GM19395 (cell line): ENCODE data around the gene LOC101059915.
"Not testable (repeated sequence)": the region's sequence is repeated elsewhere in the genome, so short reads cannot be mapped to it uniquely, and the experiment has no call there.

ENCODE experiments used
- ATAC-seq: cut with Tn5 transposase; IDR thresholded peaks from one replicate; pipeline ENCODE4 v1.9.1; 2021; ENCODE audit warnings: mild to moderate bottlenecking, moderate library complexity; ENCODE audit not compliant: unreplicated experiment

Gene LOC101059915

GRCh38 chrX:71638409-71638808, 28.9 kb upstream of the LOC101059915 start:
- ATAC-seq = no peak

GRCh38 chrX:71640002-71640401, 27.3 kb upstream of the LOC101059915 start:
- ATAC-seq = no peak

- not testable (repeated sequence) for ATAC-seq
These were observed 22.9 kb upstream of the LOC101059915 start for GRCh38 chrX:71644406-71644805.

- ATAC-seq = peak; percentile 85
These were observed 16.9 kb upstream of the LOC101059915 start for GRCh38 chrX:71650333-71650969.

GRCh38 chrX:71652405-71652804, 14.9 kb upstream of the LOC101059915 start:
- no peak for ATAC-seq

- no peak for ATAC-seq
These were observed 14.0 kb upstream of the LOC101059915 start for GRCh38 chrX:71653344-71653743.

GRCh38 chrX:71657267-71657666, 10.1 kb upstream of the LOC101059915 start:
- ATAC-seq = no peak

- no peak for ATAC-seq
These were observed 8.0 kb upstream of the LOC101059915 start for GRCh38 chrX:71659342-71659741.

DNA sequence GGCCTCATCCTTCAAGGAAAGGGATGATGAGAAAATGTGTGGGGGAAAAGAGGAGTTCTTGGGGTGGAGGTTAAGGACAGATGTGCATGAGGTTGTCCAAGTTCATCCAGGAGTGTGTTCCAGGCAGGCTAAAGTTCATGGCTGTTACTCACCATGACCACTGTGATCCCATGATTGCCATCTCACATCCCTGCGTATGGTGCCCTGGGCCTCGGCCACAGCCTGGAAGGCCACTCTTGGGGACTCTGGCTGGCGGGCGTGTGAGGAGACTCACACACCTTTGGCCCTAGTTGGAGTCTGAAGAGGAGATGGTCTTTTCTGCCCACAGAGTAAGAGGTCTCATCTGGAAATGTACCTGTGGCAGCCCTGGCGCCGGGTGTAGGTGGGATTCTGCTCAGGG, 7.4 kb upstream of the LOC101059915 start:
- no peak for ATAC-seq

DNA sequence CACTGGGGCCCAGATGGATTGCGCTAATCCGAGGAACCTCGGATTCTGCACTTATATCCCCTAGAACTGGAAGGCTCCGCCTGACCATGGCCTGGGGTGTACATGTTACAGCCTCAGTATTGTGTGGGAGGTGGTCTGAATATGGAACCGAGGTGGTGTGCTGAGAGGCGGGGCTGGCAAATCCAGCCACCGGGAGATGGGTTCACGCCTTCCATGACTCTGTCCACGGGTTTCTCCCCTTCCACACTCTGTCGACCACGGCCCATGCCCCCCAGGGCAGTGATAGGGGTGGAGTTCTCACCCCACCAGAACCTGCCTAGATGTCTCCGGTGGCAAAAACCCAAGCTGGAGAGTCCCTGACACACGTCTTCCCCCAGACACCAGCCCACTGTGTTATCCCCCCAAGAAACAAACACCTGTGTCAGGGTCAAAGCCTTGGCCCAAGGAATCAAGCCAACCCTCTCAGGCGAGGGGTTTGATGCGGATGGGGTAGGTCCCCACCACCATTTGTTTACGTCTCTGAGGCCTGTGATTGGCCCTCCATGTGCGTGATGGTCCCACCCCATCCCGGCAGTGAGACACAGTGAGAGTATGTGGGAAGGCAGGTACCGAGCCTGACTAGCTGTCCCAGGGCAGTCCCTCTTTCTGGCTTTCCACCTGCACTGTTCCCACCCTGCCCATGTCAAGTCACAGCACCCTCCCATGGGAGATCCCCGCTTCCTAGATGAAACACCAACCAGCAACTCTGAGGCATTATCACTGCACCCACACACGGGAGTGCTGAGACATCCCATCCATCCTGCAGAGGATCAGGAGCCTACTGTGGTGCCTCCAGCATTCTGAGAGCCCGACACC, 6.6 kb upstream of the LOC101059915 start:
- ATAC-seq = no peak

DNA sequence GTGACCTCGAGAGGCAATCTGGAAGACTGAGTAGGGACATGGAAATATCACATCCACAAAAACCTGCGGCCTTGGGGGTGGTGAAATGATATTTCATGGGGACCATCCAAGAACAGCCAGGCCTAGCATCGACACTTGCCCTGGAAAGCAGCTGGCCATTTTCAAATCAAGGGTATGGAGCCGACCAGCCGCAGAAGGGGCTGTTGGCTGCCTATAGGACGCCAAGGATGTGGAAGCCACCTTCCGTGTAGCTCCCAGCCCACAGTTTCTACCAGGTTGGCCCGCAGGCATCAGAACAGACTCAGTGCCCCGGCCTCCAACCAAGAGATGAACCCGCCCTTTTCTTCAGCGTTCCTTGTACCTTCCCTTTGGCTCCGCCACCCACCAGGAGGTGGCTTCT, 5.4 kb upstream of the LOC101059915 start:
- no peak for ATAC-seq

DNA sequence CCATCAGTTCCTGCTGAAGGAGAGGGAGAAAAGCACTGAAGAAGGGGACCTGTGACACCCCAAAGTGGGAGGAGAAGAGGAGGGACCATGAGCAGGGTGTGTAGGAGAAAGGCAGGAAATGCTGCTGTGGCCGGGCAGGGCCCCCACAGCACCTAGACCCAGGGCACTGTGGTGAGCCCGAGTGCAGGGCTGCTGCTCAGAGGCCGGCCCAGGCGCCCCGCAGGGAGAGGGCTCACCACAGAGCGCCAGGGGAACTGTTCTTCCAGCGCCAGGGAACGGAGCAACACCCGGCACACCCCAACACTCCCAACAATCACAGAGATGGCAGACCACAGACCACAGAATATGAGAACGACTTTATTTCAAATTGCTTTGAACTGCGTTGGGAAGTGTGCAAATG, 4.7 kb upstream of the LOC101059915 start:
- not testable (repeated sequence) for ATAC-seq

DNA sequence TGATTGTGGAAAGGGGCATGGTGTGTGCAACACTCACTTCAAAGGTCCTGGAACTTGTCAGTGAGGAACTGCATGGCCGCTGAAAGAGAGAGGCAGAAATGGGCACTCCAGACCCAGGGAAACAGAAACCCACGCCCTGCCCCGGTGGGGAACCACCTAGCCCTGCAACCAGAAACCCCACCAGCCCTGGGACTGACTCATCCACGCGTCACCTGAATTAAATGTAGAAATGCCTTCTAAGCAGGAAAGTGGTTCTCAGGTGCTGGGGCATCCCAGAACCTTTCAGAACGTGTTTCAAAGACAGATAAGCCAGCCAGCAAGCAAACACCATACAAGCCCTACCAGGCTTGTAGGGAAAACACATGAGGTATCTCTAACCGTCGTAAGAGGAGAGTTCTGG, 4.1 kb upstream of the LOC101059915 start:
- not testable (repeated sequence) for ATAC-seq

DNA sequence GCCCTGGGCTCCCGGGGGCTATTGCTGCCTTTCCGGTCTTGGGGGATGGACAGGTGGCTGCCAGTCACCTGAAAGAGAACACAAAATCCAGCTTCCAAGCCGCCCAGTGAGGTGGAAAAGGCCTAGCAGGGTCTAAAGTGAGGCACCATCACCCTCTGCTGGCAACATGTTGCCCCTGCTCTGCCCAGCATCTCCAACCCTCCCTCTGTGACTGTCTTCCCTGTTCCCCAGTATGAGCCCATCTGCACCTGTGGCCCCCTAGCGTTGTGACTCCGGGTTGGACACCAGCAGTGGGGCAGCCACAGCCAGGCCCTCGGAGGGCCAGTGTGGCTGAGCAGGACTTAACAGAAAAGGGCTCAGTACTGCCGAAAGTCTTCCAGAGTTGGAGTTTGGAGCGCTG, 3.1 kb upstream of the LOC101059915 start:
- ATAC-seq = not testable (repeated sequence)

DNA sequence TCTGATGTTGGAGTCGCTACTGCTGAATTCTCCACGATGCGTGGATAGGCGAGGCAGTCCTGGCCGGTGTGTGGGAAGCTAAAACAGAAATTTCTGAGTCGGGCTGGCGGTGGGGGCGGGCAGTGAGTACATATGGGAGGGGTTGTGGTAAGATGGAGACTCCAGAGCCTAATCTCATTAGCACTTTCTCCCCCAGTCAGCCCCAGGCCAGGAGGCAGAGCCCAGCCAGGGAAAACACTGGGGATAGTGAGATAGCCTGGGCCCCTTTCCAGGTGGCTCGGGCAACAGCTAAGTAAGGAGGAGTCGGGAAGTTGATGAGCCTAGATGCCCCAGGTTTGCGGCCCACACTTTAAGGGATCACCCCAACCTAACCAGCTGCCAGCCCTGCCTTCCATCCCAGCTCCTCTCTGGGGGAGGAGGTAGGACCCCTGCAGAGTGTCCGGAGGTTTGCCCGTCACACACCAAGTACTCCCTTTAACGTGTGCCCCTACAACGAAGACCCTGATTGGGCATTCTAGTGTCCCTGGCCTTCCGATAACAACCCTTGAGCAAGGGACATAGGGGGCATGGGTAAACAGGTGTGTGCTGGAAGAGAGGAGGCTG, 2.4 kb upstream of the LOC101059915 start:
- no peak for ATAC-seq

DNA sequence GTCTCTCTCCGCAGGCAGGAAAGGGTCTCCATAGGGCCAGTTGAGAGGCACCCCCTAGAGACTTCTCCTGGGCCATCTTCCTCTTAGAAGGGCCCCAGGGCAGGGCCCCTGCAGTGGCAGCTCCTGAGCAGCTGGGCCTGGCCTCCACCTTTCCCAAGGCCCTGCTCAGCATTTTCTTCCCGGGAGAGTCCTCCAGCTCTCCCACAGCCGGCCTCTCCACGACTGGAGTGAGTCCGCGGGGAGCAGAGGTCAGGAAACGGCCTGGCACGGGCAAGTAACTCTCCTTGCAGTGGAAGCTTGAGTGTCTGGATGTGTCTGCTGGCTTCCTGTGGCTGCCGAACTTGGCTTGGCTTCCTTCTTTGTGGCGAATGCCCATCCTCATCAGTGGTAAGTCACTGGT, 1.6 kb upstream of the LOC101059915 start:
- ATAC-seq = no peak

DNA sequence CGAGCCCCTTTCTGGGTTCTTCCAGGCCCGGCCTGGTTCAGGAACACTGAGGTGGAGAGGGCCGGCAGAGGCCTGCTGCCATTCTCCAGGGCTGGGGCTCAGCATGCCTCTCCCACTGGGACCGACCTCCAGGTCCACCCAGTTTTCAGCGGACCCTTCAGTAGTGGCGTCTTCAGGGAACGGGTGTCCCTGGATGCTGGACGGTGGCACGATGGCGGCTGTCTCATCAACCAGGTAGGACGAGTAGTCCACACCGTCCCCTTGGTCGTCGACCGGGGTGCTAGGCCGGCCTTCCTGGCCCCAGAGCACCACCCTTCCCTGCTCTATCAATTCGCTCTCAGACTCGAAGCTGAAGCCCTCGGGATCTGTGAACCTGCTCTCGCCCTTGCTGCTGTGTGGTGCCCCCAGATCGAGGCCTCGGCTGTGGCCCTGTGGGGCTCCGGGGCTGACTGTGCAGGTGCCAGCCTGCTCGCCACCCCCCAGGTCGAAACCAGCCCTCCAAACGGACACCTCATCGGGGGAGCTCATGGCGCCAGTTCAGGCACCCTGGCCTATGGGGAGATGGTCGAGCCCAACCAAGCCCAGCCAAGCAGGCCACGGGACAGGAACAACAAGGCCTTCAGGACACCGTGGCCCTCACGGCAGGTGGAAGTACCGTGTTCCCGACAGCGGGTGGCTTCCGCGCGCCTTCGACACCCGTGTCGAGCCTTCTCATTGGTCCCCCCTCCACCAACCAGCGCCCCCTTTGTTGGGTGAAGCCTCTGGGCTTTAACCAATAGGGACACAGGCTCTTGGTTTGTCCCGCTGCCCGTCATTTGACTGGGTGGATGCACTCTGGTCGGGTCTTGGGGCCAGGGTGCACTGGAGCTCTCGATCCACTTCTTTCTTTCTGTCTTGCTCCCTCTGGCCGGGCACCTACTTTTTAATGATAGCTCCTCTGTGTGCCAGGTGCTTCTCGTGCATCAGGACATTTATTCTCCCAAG, 814 bp upstream of the LOC101059915 start:
- ATAC-seq = no peak

DNA sequence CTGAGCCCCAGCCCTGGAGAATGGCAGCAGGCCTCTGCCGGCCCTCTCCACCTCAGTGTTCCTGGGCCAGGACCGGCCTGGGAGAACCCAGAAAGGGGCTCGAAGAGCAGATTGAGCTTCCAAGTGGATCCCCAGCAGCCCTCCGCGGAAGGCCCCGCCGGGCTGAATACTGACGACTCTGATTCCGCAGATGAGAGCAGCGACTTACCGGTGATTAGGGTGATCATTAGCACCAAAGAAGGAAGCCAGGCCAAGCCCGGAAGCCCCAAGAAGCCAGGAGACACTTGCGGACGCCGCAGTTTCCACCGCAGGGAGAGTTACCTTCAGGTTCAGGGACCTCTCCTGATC, 876 bp downstream of the LOC101059915 start:
- no peak for ATAC-seq

- no peak for ATAC-seq
These were observed 2.1 kb downstream of the LOC101059915 start for GRCh38 chrX:71669492-71669891.

DNA sequence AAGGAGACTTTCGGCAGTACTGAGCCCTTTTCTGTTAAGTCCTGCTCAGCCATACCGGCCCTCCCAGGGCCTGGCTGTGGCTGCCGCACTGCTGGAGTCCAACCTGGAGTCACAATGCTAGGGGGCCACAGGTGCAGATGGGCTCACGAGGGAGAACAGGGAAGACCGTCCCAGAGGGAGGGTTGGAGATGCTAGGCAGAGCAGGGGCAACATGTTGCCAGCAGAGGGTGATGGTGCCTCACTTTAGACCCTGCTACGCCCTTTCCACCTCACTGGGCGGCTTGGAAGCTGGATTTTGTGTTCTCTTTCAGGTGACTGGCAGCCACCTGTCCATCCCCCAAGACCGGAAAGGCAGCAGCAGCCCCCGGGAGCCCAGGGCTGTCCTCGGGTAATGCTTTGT, 2.6 kb downstream of the LOC101059915 start:
- ATAC-seq = not testable (repeated sequence)
